ENCODE results near the gene FAM120A.

The FAM120A gene

DNA sequence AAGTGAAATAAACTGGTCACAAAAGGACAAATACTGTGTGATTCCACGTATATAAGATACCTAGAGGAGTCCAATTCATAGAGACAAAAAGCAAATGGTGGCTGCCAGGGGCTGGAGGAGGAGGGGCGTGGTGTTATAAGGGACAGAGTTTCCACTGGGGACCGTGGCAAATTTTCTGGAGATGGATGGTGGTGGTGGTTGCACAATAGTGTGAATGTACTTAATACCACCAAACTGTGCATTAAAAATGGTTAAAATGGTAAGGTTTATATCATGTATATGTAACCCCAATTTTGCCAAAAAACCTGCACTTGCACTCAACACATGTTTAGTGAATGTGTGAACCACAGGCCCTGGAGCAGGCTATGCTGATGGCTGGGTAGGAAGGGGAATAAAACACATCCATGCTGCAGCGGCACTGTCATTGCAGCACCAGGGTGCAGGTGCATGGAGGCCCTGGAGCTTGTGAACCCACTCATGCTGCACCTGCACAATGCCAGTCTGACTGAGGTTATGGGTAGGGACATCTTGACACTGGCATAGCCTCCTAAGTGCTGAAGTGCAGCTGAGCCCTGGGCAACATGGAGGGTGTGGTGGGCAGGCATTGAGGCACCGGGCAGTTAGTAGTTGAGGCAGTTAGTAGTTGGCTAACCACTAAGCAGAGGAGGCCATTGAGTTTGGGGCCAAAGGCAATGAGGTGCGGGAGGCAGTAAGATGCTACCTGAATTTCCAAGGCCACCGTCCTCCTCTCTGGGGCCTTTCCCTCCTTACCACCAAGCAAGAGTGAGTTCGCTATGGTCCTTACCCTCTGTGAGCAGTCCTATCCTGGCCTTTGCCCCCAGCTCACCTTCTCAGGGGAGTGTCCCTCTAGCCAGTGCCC, 121.4 kb downstream of the FAM120A start:
- Histone ChIP-seq H3K36me3 (ENCODE audit: low read depth) (no peaks in the 10 kb centered on the region), H3K27ac (ENCODE audit: poor library complexity, severe bottlenecking) (no peak overlapping the region), H3K4me3 (ENCODE audit: severe bottlenecking) (no peak overlapping the region), H3K27me3 (ENCODE audit: insufficient read depth, poor library complexity, severe bottlenecking) (no peaks in the 10 kb centered on the region), H3K9me3 (ENCODE audit: severe bottlenecking) (no peaks in the 10 kb centered on the region), H3K4me1 (ENCODE audit: insufficient read depth, poor library complexity, severe bottlenecking) (peaks cover 3% of the 10 kb centered on the region)
- DNase-seq (ENCODE audit: low spot score) (no peak), ATAC-seq (ENCODE audit: low read depth) (no peak)
- TF ChIP-seq, protein P1, sequence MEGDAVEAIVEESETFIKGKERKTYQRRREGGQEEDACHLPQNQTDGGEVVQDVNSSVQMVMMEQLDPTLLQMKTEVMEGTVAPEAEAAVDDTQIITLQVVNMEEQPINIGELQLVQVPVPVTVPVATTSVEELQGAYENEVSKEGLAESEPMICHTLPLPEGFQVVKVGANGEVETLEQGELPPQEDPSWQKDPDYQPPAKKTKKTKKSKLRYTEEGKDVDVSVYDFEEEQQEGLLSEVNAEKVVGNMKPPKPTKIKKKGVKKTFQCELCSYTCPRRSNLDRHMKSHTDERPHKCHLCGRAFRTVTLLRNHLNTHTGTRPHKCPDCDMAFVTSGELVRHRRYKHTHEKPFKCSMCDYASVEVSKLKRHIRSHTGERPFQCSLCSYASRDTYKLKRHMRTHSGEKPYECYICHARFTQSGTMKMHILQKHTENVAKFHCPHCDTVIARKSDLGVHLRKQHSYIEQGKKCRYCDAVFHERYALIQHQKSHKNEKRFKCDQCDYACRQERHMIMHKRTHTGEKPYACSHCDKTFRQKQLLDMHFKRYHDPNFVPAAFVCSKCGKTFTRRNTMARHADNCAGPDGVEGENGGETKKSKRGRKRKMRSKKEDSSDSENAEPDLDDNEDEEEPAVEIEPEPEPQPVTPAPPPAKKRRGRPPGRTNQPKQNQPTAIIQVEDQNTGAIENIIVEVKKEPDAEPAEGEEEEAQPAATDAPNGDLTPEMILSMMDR (IDR thresholded peaks at IDR 0.05; ENCODE audit: poor library complexity, severe bottlenecking), result no peak

DNA sequence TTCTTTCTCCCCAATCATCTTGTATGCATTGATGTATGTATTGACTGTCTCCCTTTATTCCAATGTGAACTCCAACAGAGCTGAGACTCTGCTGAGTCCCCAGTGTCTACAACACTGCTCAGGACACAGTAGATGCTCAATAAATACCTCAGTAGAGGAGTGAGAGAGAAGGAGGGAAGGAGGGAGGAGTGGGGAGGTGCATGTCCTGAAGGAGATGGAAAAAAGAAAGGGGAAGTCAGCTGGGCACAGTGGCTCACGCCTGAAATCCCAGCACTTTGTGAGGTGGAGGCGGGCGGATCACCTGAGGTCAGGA, 122.0 kb downstream of the FAM120A start:
- Histone ChIP-seq H3K4me1 (ENCODE audit: insufficient read depth, poor library complexity, severe bottlenecking) (peaks cover 3% of the 10 kb centered on the region), H3K36me3 (ENCODE audit: low read depth) (no peaks in the 10 kb centered on the region), H3K9me3 (ENCODE audit: severe bottlenecking) (no peaks in the 10 kb centered on the region), H3K27me3 (ENCODE audit: insufficient read depth, poor library complexity, severe bottlenecking) (no peaks in the 10 kb centered on the region), H3K27ac (ENCODE audit: poor library complexity, severe bottlenecking) (no peak overlapping the region), H3K4me3 (ENCODE audit: severe bottlenecking) (no peak overlapping the region)
- ATAC-seq (ENCODE audit: low read depth) (no peak), DNase-seq (ENCODE audit: low spot score) (no peak)
- TF ChIP-seq, protein P1 (IDR thresholded peaks at IDR 0.05; ENCODE audit: poor library complexity, severe bottlenecking), result no peak

DNA sequence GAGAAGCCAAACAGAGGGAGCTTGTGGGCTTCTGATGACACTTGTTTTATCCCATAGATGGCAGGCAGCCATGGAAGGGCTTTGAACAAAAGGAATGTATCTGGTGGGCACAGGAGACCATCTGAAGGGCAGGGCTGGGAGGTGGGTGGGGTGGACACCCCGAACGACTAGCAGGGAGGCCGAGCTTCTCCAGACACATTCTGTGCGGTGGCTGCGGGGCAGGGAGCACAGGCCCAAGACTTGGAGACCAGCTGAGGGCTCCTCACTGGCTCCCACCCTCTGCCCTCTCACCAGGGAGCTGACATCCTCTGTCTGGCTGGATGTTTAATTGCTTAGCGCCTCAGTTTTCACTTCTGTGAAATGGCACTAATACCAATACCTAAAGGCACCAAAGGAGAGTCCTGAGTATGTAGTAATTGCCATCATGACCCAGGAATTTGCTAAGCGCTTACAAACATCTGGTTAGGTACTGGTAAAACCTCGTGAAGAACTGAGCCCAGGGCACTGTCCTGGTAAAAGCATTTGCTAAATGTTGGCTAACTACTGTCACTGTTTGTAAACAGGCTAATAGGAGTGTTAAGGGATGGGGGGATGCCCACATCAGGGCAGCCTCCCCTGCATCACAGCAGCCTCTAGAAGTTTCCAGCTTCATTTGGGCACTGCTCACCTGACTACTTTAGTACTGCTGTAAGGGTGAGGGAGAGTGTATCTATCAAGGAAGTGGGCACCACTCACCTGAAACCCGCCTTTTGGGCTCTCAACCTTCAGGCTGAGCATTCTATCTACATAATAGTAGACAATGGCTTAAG, 122.8 kb downstream of the FAM120A start:
- DNase-seq (ENCODE audit: low spot score) (no peak), ATAC-seq (ENCODE audit: low read depth) (no peak)
- H3K4me1 ChIP-seq (ENCODE audit: insufficient read depth, poor library complexity, severe bottlenecking), result peaks cover 3% of the 10 kb centered on the region
- H3K27me3 ChIP-seq (ENCODE audit: insufficient read depth, poor library complexity, severe bottlenecking), result no peaks in the 10 kb centered on the region
- no peaks in the 10 kb centered on the region for H3K36me3 ChIP-seq (ENCODE audit: low read depth)
- no peak overlapping the region for H3K4me3 ChIP-seq (ENCODE audit: severe bottlenecking)
- no peak overlapping the region for H3K27ac ChIP-seq (ENCODE audit: poor library complexity, severe bottlenecking)
- no peaks in the 10 kb centered on the region for H3K9me3 ChIP-seq (ENCODE audit: severe bottlenecking)
- TF ChIP-seq, protein P1 (IDR thresholded peaks at IDR 0.05; ENCODE audit: poor library complexity, severe bottlenecking), result no peak

DNA sequence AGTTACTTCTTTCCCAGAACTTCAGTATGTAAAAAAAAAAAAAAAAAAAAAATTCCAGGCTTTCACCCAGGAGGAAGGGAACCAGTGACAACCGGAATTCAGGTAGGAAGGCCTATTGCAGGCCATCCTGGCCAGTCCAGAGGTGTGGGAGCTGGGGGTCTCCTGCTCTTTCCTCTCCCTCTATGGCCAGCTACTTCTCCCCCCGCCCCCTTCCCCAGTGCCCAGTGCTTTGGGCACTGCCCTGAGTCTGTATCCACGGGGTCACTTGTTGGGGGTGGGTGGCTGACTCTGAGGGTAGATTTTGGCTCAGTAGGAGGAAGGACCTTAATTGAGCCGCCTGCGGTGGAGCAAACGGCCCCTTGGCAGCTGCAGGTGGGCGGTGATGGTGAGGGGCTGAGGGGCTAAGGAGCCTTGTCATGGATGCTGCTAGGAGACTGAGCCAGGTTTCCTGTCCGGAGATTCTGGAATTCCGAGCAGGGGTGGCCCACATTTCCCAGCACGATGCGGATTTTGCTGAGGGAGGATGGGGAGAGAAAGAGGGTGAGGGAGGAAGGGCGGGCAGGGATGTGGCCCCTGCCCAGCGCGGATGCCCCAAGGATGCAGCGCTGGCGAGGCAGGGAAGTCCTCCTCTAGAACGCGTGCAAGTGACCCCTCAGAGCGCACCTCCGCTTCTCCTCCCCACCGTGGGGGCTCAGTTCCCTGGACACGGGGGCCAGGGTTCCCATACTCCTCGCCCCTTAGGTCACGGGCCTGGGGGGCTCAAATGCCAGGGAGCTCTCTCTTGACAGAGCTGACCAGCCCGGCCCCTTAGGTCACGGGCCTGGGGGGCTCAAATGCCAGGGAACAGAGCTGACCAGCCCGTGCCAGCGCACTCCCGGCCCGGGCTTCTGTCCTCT, 123.7 kb downstream of the FAM120A start:
- no peaks in the 10 kb centered on the region for H3K27me3 ChIP-seq (ENCODE audit: insufficient read depth, poor library complexity, severe bottlenecking)
- peak overlapping the region; percentile 61 for H3K27ac ChIP-seq (ENCODE audit: poor library complexity, severe bottlenecking)
- no peaks in the 10 kb centered on the region for H3K9me3 ChIP-seq (ENCODE audit: severe bottlenecking)
- TF ChIP-seq, protein P1 (IDR thresholded peaks at IDR 0.05; ENCODE audit: poor library complexity, severe bottlenecking), result no peak
- H3K36me3 ChIP-seq (ENCODE audit: low read depth), result no peaks in the 10 kb centered on the region
- DNase-seq (ENCODE audit: low spot score) (no peak), ATAC-seq (ENCODE audit: low read depth) (no peak)
- H3K4me3 ChIP-seq (ENCODE audit: severe bottlenecking), result peak overlapping the region; percentile 99
- peaks cover 3% of the 10 kb centered on the region for H3K4me1 ChIP-seq (ENCODE audit: insufficient read depth, poor library complexity, severe bottlenecking)

All from RWPE2 (cell line).